AG04450 (cell line): ENCODE results near the gene KCNQ1OT1. TPM values are rescaled to one million over a fixed set of nuclear protein-coding genes. Genes with fewer than 3 reads are reported as not detected.

ENCODE experiments used
- CTCF ChIA-PET: fragments of 300-600, 350-600 bp; formaldehyde crosslinking; extraction: SDS; loops from one replicate; lab custom pipeline; 2022; ENCODE audit warnings: antibody characterized with exemption, inconsistent platforms; lab: Charles Lee
- POLR2A ChIA-PET: fragments of 350-600 bp; formaldehyde crosslinking; extraction: SDS; loops from one replicate; lab custom pipeline; 2021; ENCODE audit warnings: antibody characterized with exemption, inconsistent platforms; lab: Yijun Ruan, JAX
- DNase-seq: peaks from one replicate; pipeline ENCODE4 v3.0.0-alpha.2; 2011; ENCODE audit warnings: low read depth, low spot score
- H3K27ac ChIP-seq: one replicate; pipeline ENCODE4 v1.5.1; 2012; ENCODE audit warnings: low read depth, low read length, control low read depth
- H3K27me3 ChIP-seq: one replicate; pipeline ENCODE4 v1.6.0; 2012; ENCODE audit warnings: low read length; ENCODE audit not compliant: control insufficient read depth, insufficient read depth
- H3K4me3 ChIP-seq: 2 replicates; pipeline ENCODE4 v1.5.1; 2011; ENCODE audit warnings: mild to moderate bottlenecking, low read depth, low read length, control low read depth
- H3K9me3 ChIP-seq: 2 replicates; pipeline ENCODE4 v1.5.1; 2012; ENCODE audit warnings: low read length; ENCODE audit not compliant: control insufficient read depth, insufficient read depth
- CTCF ChIP-seq: IDR thresholded peaks from 2 replicates; pipeline ENCODE4 v1.5.1; 2011; ENCODE audit warnings: low read depth, low read length, control low read depth, inconsistent platforms
- polyA plus RNA-seq: library from polyadenylated mRNA; depleted of rRNA; stranded (reverse); fragments of >200 nt; gene quantifications from 2 replicates; pipeline ENCODE4 v1.2.3, GENCODE V29; 2011

Gene KCNQ1OT1
- polyA plus RNA-seq, 1 experiment, result 0.33 TPM

DNA sequence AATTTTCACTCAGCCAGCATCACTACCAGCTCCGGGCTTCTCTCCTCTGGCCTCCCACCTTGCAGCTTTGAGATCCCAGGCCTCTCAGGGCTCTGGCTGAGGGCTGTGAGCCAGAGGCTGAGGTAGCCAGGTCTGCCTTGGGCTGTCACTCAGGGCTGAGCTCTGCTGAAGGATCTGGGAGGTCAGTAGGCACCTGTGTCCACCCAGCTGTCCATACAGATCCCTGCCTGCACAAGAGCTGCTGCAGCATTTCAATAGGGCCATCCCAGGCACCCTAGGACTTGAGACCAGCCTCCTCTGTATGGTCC, 12.6 kb downstream of the KCNQ1OT1 start:
- H3K27ac ChIP-seq, result no peak overlapping the region
- DNase-seq, result no peak
- ChIA-PET POLR2A (interaction anchor here (0.8 kb wide), 1 partner anchor 13 kb away, joined by 3 read pairs; the partner anchor contains the start of gene KCNQ1OT1), CTCF (no interaction called here)
- no peak for TF ChIP-seq CTCF
- H3K4me3 ChIP-seq, result no peak overlapping the region
- no peaks in the 10 kb centered on the region for H3K9me3 ChIP-seq
- H3K27me3 ChIP-seq, result peaks cover 8% of the 10 kb centered on the region

- POLR2A ChIA-PET, result interaction anchor here (0.8 kb wide), 1 partner anchor 13 kb away, joined by 3 read pairs; the partner anchor contains the start of gene KCNQ1OT1
- no peak overlapping the region for H3K27ac ChIP-seq
- peaks cover 8% of the 10 kb centered on the region for H3K27me3 ChIP-seq
- CTCF ChIA-PET, result no interaction called here
- no peak for TF ChIP-seq CTCF
- H3K4me3 ChIP-seq, result no peak overlapping the region
- no peaks in the 10 kb centered on the region for H3K9me3 ChIP-seq
- no peak for DNase-seq
Measured at GRCh38 chr11:2686360-2687222, 13.2 kb downstream of the KCNQ1OT1 start.

DNA sequence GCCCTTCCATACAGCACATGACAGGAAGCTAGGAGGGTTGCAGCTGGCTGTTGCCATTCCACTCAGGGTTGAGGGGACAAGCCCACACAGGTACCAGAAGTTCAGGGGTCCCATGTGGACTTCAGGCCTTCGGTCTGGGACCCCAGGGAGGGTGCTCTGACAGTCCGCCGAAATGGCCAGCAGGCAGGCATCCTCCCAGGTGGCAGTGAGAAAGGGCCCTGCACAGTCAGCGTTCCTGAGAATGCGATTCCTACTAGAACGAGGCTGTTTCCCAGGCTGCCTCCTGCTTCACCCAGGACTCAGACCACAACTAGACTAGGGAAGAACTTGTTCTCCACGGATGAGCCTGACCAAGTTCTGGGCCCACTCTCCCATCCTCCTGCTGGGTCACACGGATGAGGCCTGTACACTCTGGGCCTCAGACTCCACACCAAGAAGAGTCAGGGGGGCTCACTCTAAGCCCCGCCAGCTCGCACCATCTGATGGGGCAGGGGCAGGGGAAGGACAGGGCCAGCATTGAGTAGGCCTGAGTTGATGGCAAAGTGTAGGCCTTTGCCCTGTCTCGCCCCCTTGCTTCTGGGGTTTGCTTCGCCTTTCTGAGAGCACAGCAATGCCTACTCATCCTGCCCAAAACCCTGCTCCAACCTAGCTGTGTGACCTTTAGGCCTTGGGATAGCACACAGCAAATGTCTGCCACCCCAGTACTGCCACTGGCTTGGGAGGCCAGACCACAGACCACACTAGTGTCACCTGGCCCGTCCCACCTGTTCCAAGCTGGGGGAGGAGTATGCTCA, 14.0 kb downstream of the KCNQ1OT1 start:
- no peak for DNase-seq
- ChIA-PET POLR2A (no interaction called here), CTCF (no interaction called here)
- peaks cover 8% of the 10 kb centered on the region for H3K27me3 ChIP-seq
- TF ChIP-seq CTCF, result no peak
- H3K4me3 ChIP-seq, result no peak overlapping the region
- no peaks in the 10 kb centered on the region for H3K9me3 ChIP-seq
- no peak overlapping the region for H3K27ac ChIP-seq

DNA sequence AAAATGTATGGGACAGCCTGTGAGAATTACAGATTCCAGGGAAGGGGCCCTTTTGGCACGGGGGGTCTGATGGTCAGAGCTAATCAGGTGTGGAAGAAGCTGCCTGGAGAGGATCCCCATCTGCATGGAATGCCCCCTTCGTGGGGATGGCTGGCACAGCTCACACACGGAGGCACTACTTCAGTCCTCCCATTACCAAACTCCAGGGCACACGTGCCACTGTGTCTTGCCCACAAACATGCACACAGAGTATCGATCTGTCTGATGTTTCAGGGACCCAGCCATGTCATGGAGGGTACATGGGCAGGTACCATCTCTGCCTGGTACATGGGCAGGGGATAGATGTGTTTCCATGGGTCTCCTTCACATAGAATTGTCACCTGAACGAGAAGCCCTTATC, 14.7 kb downstream of the KCNQ1OT1 start:
- Histone ChIP-seq H3K27ac (no peak overlapping the region), H3K9me3 (no peaks in the 10 kb centered on the region), H3K27me3 (peaks cover 8% of the 10 kb centered on the region), H3K4me3 (no peak overlapping the region)
- TF ChIP-seq CTCF, result no peak
- DNase-seq, result no peak
- ChIA-PET CTCF (no interaction called here), POLR2A (no interaction called here)

- Histone ChIP-seq H3K27ac (no peak overlapping the region), H3K9me3 (no peaks in the 10 kb centered on the region), H3K27me3 (peaks cover 9% of the 10 kb centered on the region), H3K4me3 (no peak overlapping the region)
- POLR2A ChIA-PET, result no interaction called here
- no peak for DNase-seq
- no peak for TF ChIP-seq CTCF
- CTCF ChIA-PET, result no interaction called here
Measured at GRCh38 chr11:2684581-2684980, 15.2 kb downstream of the KCNQ1OT1 start.
